H1 (cell line): Measurements from ENCODE around the gene CDC7.

Experiments
- ATF2 ChIP-seq: IDR thresholded peaks from 2 replicates; pipeline ENCODE4 v1.6.1; 2012; ENCODE audit warnings: low read length, inconsistent platforms
- CEBPB ChIP-seq: IDR thresholded peaks from 2 replicates; pipeline ENCODE4 v1.6.1; 2012; ENCODE audit warnings: low read depth, low read length
- CTCF ChIP-seq, 3 experiments: IDR thresholded peaks; 1 replicate in 2 of 3; 2 replicates in 1 of 3; pipeline versions ENCODE4 v1.5.1 to v1.6.1; 2011; ENCODE audit warnings: low read length in 3 of 3, mild to moderate bottlenecking in 3 of 3, inconsistent platforms in 2 of 3, low read depth in 1 of 3, moderate library complexity in 1 of 3; ENCODE audit not compliant: insufficient read depth in 1 of 3; ENCODE audit errors: control extremely low read depth in 1 of 3
- EZH2 ChIP-seq: fragments of 200-600 bp; sonication (generic); IDR thresholded peaks from 2 replicates; pipeline ENCODE4 v1.7.1; 2012; ENCODE audit warnings: low read depth, mild to moderate bottlenecking, moderate library complexity, low read length, inconsistent platforms; ENCODE audit not compliant: severe bottlenecking
- KDM1A ChIP-seq: fragments of 200-600, 300-600 bp; sonication (generic); IDR thresholded peaks from 2 replicates; pipeline ENCODE4 v1.7.1; 2016; ENCODE audit warnings: mild to moderate bottlenecking, low read length, borderline replicate concordance
- MAFK ChIP-seq: IDR thresholded peaks from 2 replicates; pipeline ENCODE4 v1.6.1; 2012; ENCODE audit warnings: low read depth, mild to moderate bottlenecking, improper control_type of control experiment, low read length
- RAD21 ChIP-seq, 2 experiments: IDR thresholded peaks in 1 of 2; conservative IDR thresholded peaks in 1 of 2; 2 replicates each; pipeline ENCODE4 v1.6.1; 2011; ENCODE audit warnings: low read depth in 2 of 2, low read length in 2 of 2, improper control_type of control experiment in 1 of 2, inconsistent platforms in 1 of 2, mild to moderate bottlenecking in 1 of 2, moderate library complexity in 1 of 2
- SUZ12 ChIP-seq: fragments of 200-600 bp; sonication (generic); IDR thresholded peaks from 2 replicates; pipeline ENCODE4 v1.6.1; 2012; ENCODE audit warnings: mild to moderate bottlenecking, inconsistent platforms, low read length, moderate library complexity, mixed read lengths
- TAF1 ChIP-seq: IDR thresholded peaks from 2 replicates; pipeline ENCODE4 v1.6.1; 2011; ENCODE audit warnings: mild to moderate bottlenecking, low read depth, low read length
- ZNF274 ChIP-seq: IDR thresholded peaks from 2 replicates; pipeline ENCODE4 v1.7.0; 2012; ENCODE audit warnings: low read length, borderline replicate concordance; ENCODE audit errors: extremely low read depth

- TF ChIP-seq RAD21 (IDR thresholded peaks at IDR 0.05 in 1 of 2, conservative IDR thresholded peaks at IDR 0.05 in 1 of 2; ENCODE audit: low read depth in 2 of 2, low read length in 2 of 2) (no peak), CEBPB (no peak), MAFK (no peak), CTCF (IDR thresholded peaks at IDR 0.05; ENCODE audit: control extremely low read depth in 1 of 3, insufficient read depth in 1 of 3, low read depth in 1 of 3, low read length in 3 of 3) (no peak), EZH2 (no peak), ATF2 (no peak), ZNF274 (no peak), SUZ12 (no peak), KDM1A (no peak), TAF1 (no peak)
Observed at GRCh38 chr1:91513160-91513559, 12.5 kb downstream of the CDC7 start.
